GM12892 (cell line): ENCODE data around the gene SORCS2.

Experiments used
- DNase-seq: peaks from one replicate; pipeline ENCODE4 v3.0.0; 2011; ENCODE audit not compliant: insufficient read length
- FAIRE-seq: peaks from 2 replicates; lab custom pipeline; 2011; peaks lifted over from hg19 to GRCh38; lab: Jason Lieb, UNC
- POLR2A ChIP-seq: IDR thresholded peaks from 2 replicates; pipeline ENCODE4 v1.6.1; 2011; ENCODE audit warnings: low read depth, low read length, control low read depth
- POLR2AphosphoS5 ChIP-seq: IDR thresholded peaks from 2 replicates; pipeline ENCODE4 v1.6.1; 2011; ENCODE audit warnings: low read depth, low read length, control low read depth
- TAF1 ChIP-seq: IDR thresholded peaks from 2 replicates; pipeline ENCODE4 v1.6.1; 2011; ENCODE audit warnings: low read depth, mild to moderate bottlenecking, control low read depth, low read length, borderline replicate concordance

Gene SORCS2

GRCh38 chr4:7275067-7275466 is 82.7 kb downstream of the SORCS2 start:
- FAIRE-seq = no peak
- TF ChIP-seq POLR2AphosphoS5 (no peak), TAF1 (no peak), POLR2A (no peak)
- no peak for DNase-seq

GRCh38 chr4:7275490-7276154 is 83.3 kb downstream of the SORCS2 start:
- TF ChIP-seq POLR2A (no peak), POLR2AphosphoS5 (no peak), TAF1 (no peak)
- FAIRE-seq (no peak), DNase-seq (no peak)

GRCh38 chr4:7276515-7276914 is 84.2 kb downstream of the SORCS2 start:
- TF ChIP-seq TAF1 = no peak
- no peak for TF ChIP-seq POLR2AphosphoS5
- TF ChIP-seq POLR2A = no peak
- DNase-seq = no peak
- no peak for FAIRE-seq

- no peak for FAIRE-seq
- DNase-seq = no peak
- TF ChIP-seq TAF1 = no peak
Measured at GRCh38 chr4:7278071-7278765, 85.9 kb downstream of the SORCS2 start.

GRCh38 chr4:7278981-7279380 is 86.6 kb downstream of the SORCS2 start:
- no peak for FAIRE-seq
- TF ChIP-seq POLR2A (no peak), TAF1 (no peak), POLR2AphosphoS5 (no peak)

GRCh38 chr4:7279902-7280301 is 87.6 kb downstream of the SORCS2 start:
- no peak for DNase-seq

More at GRCh38 chr4:7278981-7279380, 86.6 kb downstream of the SORCS2 start:
- DNase-seq = no peak

GRCh38 chr4:7280926-7281690 is 88.8 kb downstream of the SORCS2 start:
- TF ChIP-seq POLR2A (no peak), POLR2AphosphoS5 (no peak), TAF1 (no peak)
- no peak for FAIRE-seq
- DNase-seq = no peak

More at GRCh38 chr4:7279902-7280301, 87.6 kb downstream of the SORCS2 start:
- no peak for TF ChIP-seq POLR2A
- TF ChIP-seq TAF1 = no peak
- no peak for TF ChIP-seq POLR2AphosphoS5
- FAIRE-seq = no peak

GRCh38 chr4:7281691-7282665 is 89.6 kb downstream of the SORCS2 start:
- no peak for TF ChIP-seq POLR2AphosphoS5
- TF ChIP-seq POLR2A = no peak
- TF ChIP-seq TAF1 = no peak
- FAIRE-seq = no peak

GRCh38 chr4:7282786-7283440 is 90.6 kb downstream of the SORCS2 start:
- TF ChIP-seq POLR2A = no peak
- TF ChIP-seq TAF1 = no peak
- TF ChIP-seq POLR2AphosphoS5 = no peak
- FAIRE-seq (no peak), DNase-seq (no peak)

More at GRCh38 chr4:7281691-7282665, 89.6 kb downstream of the SORCS2 start:
- DNase-seq = no peak

- FAIRE-seq = no peak
- TF ChIP-seq POLR2A (no peak), TAF1 (no peak), POLR2AphosphoS5 (no peak)
- no peak for DNase-seq
Measured at GRCh38 chr4:7285244-7286094, 93.1 kb downstream of the SORCS2 start.

GRCh38 chr4:7286170-7286569 is 93.8 kb downstream of the SORCS2 start:
- DNase-seq (no peak), FAIRE-seq (no peak)
- TF ChIP-seq POLR2AphosphoS5 (no peak), POLR2A (no peak), TAF1 (no peak)
